Ishikawa (cell line): ENCODE data around the gene COPS7A.

Experiments used
- CEBPB ChIP-seq: IDR thresholded peaks from 2 replicates; pipeline ENCODE4 v1.6.1; 2012
- CREB1 ChIP-seq: IDR thresholded peaks from 2 replicates; pipeline ENCODE4 v1.6.1; 2012; ENCODE audit warnings: low read depth
- EGR1 ChIP-seq: IDR thresholded peaks from 2 replicates; pipeline ENCODE4 v1.6.1; 2012
- EP300 ChIP-seq: IDR thresholded peaks from 2 replicates; pipeline ENCODE4 v1.6.1; 2012; ENCODE audit warnings: borderline replicate concordance
- FOXM1 ChIP-seq: IDR thresholded peaks from 2 replicates; pipeline ENCODE4 v1.6.1; 2012; ENCODE audit warnings: low read depth, borderline replicate concordance
- MAX ChIP-seq: IDR thresholded peaks from 2 replicates; pipeline ENCODE4 v1.6.1; 2012
- NFIC ChIP-seq: IDR thresholded peaks from 2 replicates; pipeline ENCODE4 v1.6.1; 2012
- RAD21 ChIP-seq: IDR thresholded peaks from 2 replicates; pipeline ENCODE4 v1.6.1; 2012; ENCODE audit warnings: low read depth
- REST ChIP-seq: IDR thresholded peaks from 2 replicates; pipeline ENCODE4 v1.6.1; 2012; ENCODE audit warnings: low read depth, mild to moderate bottlenecking
- TAF1 ChIP-seq: IDR thresholded peaks from 2 replicates; pipeline ENCODE4 v1.6.1; 2012; ENCODE audit warnings: low read depth, mild to moderate bottlenecking
- TCF12 ChIP-seq: IDR thresholded peaks from 2 replicates; pipeline ENCODE4 v1.6.1; 2012; ENCODE audit warnings: low read depth
- TEAD4 ChIP-seq: IDR thresholded peaks from 2 replicates; pipeline ENCODE4 v1.6.1; 2012
- USF1 ChIP-seq: IDR thresholded peaks from 2 replicates; pipeline ENCODE4 v1.6.1; 2012
- YY1 ChIP-seq: IDR thresholded peaks from 2 replicates; pipeline ENCODE4 v1.6.1; 2012; ENCODE audit warnings: low read depth
- ZBTB7A ChIP-seq: IDR thresholded peaks from 2 replicates; pipeline ENCODE4 v1.6.1; 2012; ENCODE audit warnings: low read depth

The COPS7A gene

GRCh38 chr12:6751767-6752166, 27.9 kb downstream of the COPS7A start:
- TF ChIP-seq USF1, result no peak
- TF ChIP-seq RAD21, result no peak
- no peak for TF ChIP-seq TAF1
- TF ChIP-seq EP300, result no peak
- TF ChIP-seq CEBPB, result no peak
- no peak for TF ChIP-seq CREB1
- no peak for TF ChIP-seq FOXM1
- TF ChIP-seq TEAD4, result no peak
- TF ChIP-seq YY1, result no peak
- no peak for TF ChIP-seq TCF12
- no peak for TF ChIP-seq REST
- no peak for TF ChIP-seq ZBTB7A
- TF ChIP-seq EGR1, result no peak
- TF ChIP-seq MAX, result no peak
- no peak for TF ChIP-seq NFIC

- TF ChIP-seq TEAD4 (no peak), RAD21 (no peak), CREB1 (no peak), FOXM1 (no peak), EP300 (no peak), CEBPB (no peak), REST (no peak), MAX (no peak), USF1 (no peak)
Measured at GRCh38 chr12:6752167-6752920, 28.5 kb downstream of the COPS7A start.

GRCh38 chr12:6752921-6753771, 29.3 kb downstream of the COPS7A start, which contains the start of gene MLF2:
Gene MLF2, minus strand, starts transcription at chr12:6753141. Its CDS starts 807 bp downstream, at chr12:6752334.
- no peak for TF ChIP-seq RAD21
- TF ChIP-seq TEAD4, result no peak
- TF ChIP-seq CREB1, result peak; percentile 74
- TF ChIP-seq NFIC, result no peak
- TF ChIP-seq YY1, result peak; percentile 68
- TF ChIP-seq FOXM1, result no peak
- 0 out of 2 replicates have a peak, but pooled peaks have one; percentile 6 for TF ChIP-seq USF1
- TF ChIP-seq TAF1, result peak; percentile 92
- TF ChIP-seq EGR1, result peak; percentile 75
- TF ChIP-seq TCF12, result peak; percentile 38
- TF ChIP-seq ZBTB7A, result peak; percentile 89
- peak; percentile 71 for TF ChIP-seq MAX
- TF ChIP-seq EP300, result peak; percentile 14; the same call in 1 of the 2 replicates
- 0 out of 2 replicates have a peak, but pooled peaks have one; percentile 7 for TF ChIP-seq REST
- TF ChIP-seq CEBPB, result no peak
